Thymus (tissue), 14 donors: ENCODE results near the gene SOX8. TPM values are rescaled to one million over a fixed set of nuclear protein-coding genes. Genes with fewer than 3 reads are reported as not detected.
A peak's percentile ranks its signal among the peaks of the same experiment; 100 is the strongest.

Experiments used
- DNase-seq, 9 donors: peaks; one replicate each; pipeline ENCODE4 v3.0.0-alpha.2; 2013; ENCODE audit warnings: low spot score in 9 of 9, low read depth in 6 of 9, missing footprints in 1 of 9
- H3K27ac ChIP-seq, 2 donors: one replicate each; pipeline ENCODE4 v1.5.1; 2013; ENCODE audit warnings: control low read depth in 1 of 2, low read depth in 1 of 2, low read length in 1 of 2, mild to moderate bottlenecking in 1 of 2, moderate library complexity in 1 of 2
- H3K27me3 ChIP-seq, 2 donors: one replicate each; pipeline ENCODE4 v1.5.1; 2013; ENCODE audit warnings: low read length in 1 of 2; ENCODE audit not compliant: control insufficient read depth in 2 of 2, insufficient read depth in 1 of 2
- H3K36me3 ChIP-seq, 2 donors: one replicate each; pipeline ENCODE4 v1.5.1; 2013; ENCODE audit warnings: low read length in 1 of 2, mild to moderate bottlenecking in 1 of 2, moderate library complexity in 1 of 2; ENCODE audit not compliant: control insufficient read depth in 2 of 2, insufficient read depth in 2 of 2
- H3K4me1 ChIP-seq, 2 donors: one replicate each; pipeline ENCODE4 v1.5.1; 2013; ENCODE audit warnings: low read length in 2 of 2; ENCODE audit not compliant: control insufficient read depth in 2 of 2, insufficient read depth in 2 of 2
- H3K4me3 ChIP-seq, 2 donors: one replicate each; pipeline ENCODE4 v1.5.1; 2013; ENCODE audit warnings: low read length in 2 of 2, control low read depth in 1 of 2, mild to moderate bottlenecking in 1 of 2
- H3K9me3 ChIP-seq, 2 donors: one replicate each; pipeline ENCODE4 v1.5.1; 2013; ENCODE audit warnings: low read length in 1 of 2, mild to moderate bottlenecking in 1 of 2; ENCODE audit not compliant: control insufficient read depth in 2 of 2, insufficient read depth in 1 of 2
- WGBS: extraction: QIAGEN DNeasy Blood & Tissue Kit; methylation state at CpG from one replicate; pipeline ENCODE4 v1.1.7; 2013; 5-methylcytosine and 5-hydroxymethylcytosine counted together
- long read RNA-seq, 10 donors: transcript quantifications; one replicate each; lab custom pipeline, GENCODE V29; 2026
- polyA plus RNA-seq: library from polyadenylated mRNA; stranded (reverse); fragments of 200-250 nt; gene quantifications from one replicate; pipeline ENCODE4 v1.2.3, GENCODE V29; 2013
- total RNA-seq: library from RNA; stranded (reverse); fragments of 120-200 nt; gene quantifications from one replicate; pipeline ENCODE4 v1.2.4, GENCODE V29; 2013
- donor health status: healthy.

The SOX8 gene
- total RNA-seq (1.3 TPM), polyA plus RNA-seq (2.1 TPM)
- long read RNA-seq, donor 1, result 0 reads
- long read RNA-seq, donor 2, result 0 reads
- long read RNA-seq, donor 3, result 0 reads
- long read RNA-seq, donor 4, result 0 reads
- long read RNA-seq, donor 5, partial matches to known transcripts, result 0 of 1 reads
- long read RNA-seq, donor 5, other reads (novel, unspliced or antisense), result 0 of 1 reads
- long read RNA-seq, donor 6, partial matches to known transcripts, result 0 of 1 reads
- long read RNA-seq, donor 6, other reads (novel, unspliced or antisense), result 0 of 1 reads
- long read RNA-seq, donor 7, result 0 reads
- long read RNA-seq, donor 8, result 0 reads
- long read RNA-seq, donor 9, partial matches to known transcripts, result 0 of 1 reads
- long read RNA-seq, donor 9, other reads (novel, unspliced or antisense), result 0 of 1 reads
- long read RNA-seq, donor 10, result 0 reads

- H3K9me3 ChIP-seq, result no peaks in the 10 kb centered on the region
- H3K4me3 ChIP-seq, result peak within 1 kb of the TSS; percentile 29 to 57
- H3K27me3 ChIP-seq, result peaks cover 53 to 87% of the 10 kb centered on the region in 2 donors
- H3K36me3 ChIP-seq, result no peaks in the 10 kb centered on the region
- DNase-seq, result no peak
- 1% methylated on average over 80 of the region's 80 CpGs for WGBS
- peaks cover 0 to 2% of the 10 kb centered on the region in 2 donors for H3K4me1 ChIP-seq
- H3K27ac ChIP-seq, result no peak within 1 kb of the TSS
Observed at GRCh38 chr16:981695-982144, at the start of gene SOX8. Gene SOX8 (plus strand): TSS chr16:981770. CDS start chr16:981923, 153 bp downstream.

GRCh38 chr16:932831-933330, 48.7 kb upstream of the SOX8 start:
- Histone ChIP-seq H3K4me1 (no peaks in the 10 kb centered on the region), H3K27me3 (no peaks in the 10 kb centered on the region), H3K27ac (no peak overlapping the region), H3K9me3 (peaks cover 0 to 1% of the 10 kb centered on the region in 2 donors), H3K4me3 (no peak overlapping the region), H3K36me3 (peaks cover 4 to 15% of the 10 kb centered on the region in 2 donors)
- whole genome bisulfite sequencing, result 92% methylated on average over 21 of the region's 21 CpGs
- DNase-seq, result no peak

GRCh38 chr16:933581-933980, 48.0 kb upstream of the SOX8 start:
- Histone ChIP-seq H3K27ac (no peak overlapping the region), H3K4me3 (no peak overlapping the region), H3K9me3 (no peaks in the 10 kb centered on the region), H3K36me3 (peaks cover 4 to 15% of the 10 kb centered on the region in 2 donors), H3K4me1 (no peaks in the 10 kb centered on the region), H3K27me3 (no peaks in the 10 kb centered on the region)
- no peak for DNase-seq
- WGBS, result 97% methylated on average over 15 of the region's 15 CpGs

- Histone ChIP-seq H3K4me3 (no peak overlapping the region), H3K36me3 (peaks cover 4 to 15% of the 10 kb centered on the region in 2 donors), H3K9me3 (no peaks in the 10 kb centered on the region), H3K27me3 (no peaks in the 10 kb centered on the region), H3K4me1 (no peaks in the 10 kb centered on the region), H3K27ac (no peak overlapping the region)
- WGBS, result 97% methylated on average over 10 of the region's 10 CpGs
- DNase-seq, result no peak
Observed at GRCh38 chr16:934178-934577, 47.4 kb upstream of the SOX8 start.

- WGBS, result 79% methylated on average over 11 of the region's 11 CpGs
- H3K36me3 ChIP-seq, result peaks cover 4 to 12% of the 10 kb centered on the region in 2 donors
- no peaks in the 10 kb centered on the region for H3K9me3 ChIP-seq
Observed at GRCh38 chr16:935684-936083, 45.9 kb upstream of the SOX8 start.

GRCh38 chr16:937311-937710, 44.3 kb upstream of the SOX8 start:
- Histone ChIP-seq H3K27me3 (no peaks in the 10 kb centered on the region), H3K27ac (no peak overlapping the region), H3K9me3 (peaks cover 0 to under 1% of the 10 kb centered on the region in 2 donors), H3K4me3 (no peak overlapping the region), H3K4me1 (no peaks in the 10 kb centered on the region), H3K36me3 (peaks cover 0 to 5% of the 10 kb centered on the region in 2 donors)
- WGBS, result 67% methylated on average over 8 of the region's 8 CpGs
- no peak for DNase-seq

More at GRCh38 chr16:935684-936083, 45.9 kb upstream of the SOX8 start:
- Histone ChIP-seq H3K27me3 (no peaks in the 10 kb centered on the region), H3K27ac (no peak overlapping the region), H3K4me1 (no peaks in the 10 kb centered on the region), H3K4me3 (no peak overlapping the region)
- peak in 1 of 9 donors; percentile 2 for DNase-seq

GRCh38 chr16:937723-938122, 43.8 kb upstream of the SOX8 start:
- WGBS, result 67% methylated on average over 6 of the region's 6 CpGs
- Histone ChIP-seq H3K27ac (no peak overlapping the region), H3K4me1 (no peaks in the 10 kb centered on the region), H3K4me3 (no peak overlapping the region), H3K36me3 (peaks cover 0 to 5% of the 10 kb centered on the region in 2 donors), H3K27me3 (no peaks in the 10 kb centered on the region), H3K9me3 (peaks cover 0 to 5% of the 10 kb centered on the region in 2 donors)
- DNase-seq, result no peak

- 84% methylated on average over 16 of the region's 18 CpGs for WGBS
- Histone ChIP-seq H3K4me1 (no peaks in the 10 kb centered on the region), H3K9me3 (peaks cover 0 to 7% of the 10 kb centered on the region in 2 donors), H3K4me3 (no peak overlapping the region), H3K27ac (no peak overlapping the region), H3K27me3 (no peaks in the 10 kb centered on the region), H3K36me3 (peaks cover 0 to 5% of the 10 kb centered on the region in 2 donors)
- no peak for DNase-seq
Observed at GRCh38 chr16:938136-938535, 43.4 kb upstream of the SOX8 start.

- Histone ChIP-seq H3K27me3 (no peaks in the 10 kb centered on the region), H3K4me1 (no peaks in the 10 kb centered on the region)
- DNase-seq, result no peak
Observed at GRCh38 chr16:938752-939151, 42.8 kb upstream of the SOX8 start.

More at GRCh38 chr16:938752-939151, 42.8 kb upstream of the SOX8 start:
- Histone ChIP-seq H3K36me3 (peaks cover 0 to 2% of the 10 kb centered on the region in 2 donors), H3K9me3 (peaks cover 0 to 7% of the 10 kb centered on the region in 2 donors), H3K4me3 (no peak overlapping the region), H3K27ac (no peak overlapping the region)
- 81% methylated on average over 9 of the region's 9 CpGs for WGBS
